ENCODE results near the gene ARMCX5.

The ARMCX5 gene

GRCh38 chrX:102637561-102637960 is 38.2 kb downstream of the ARMCX5 start:
- H3K9me3 ChIP-seq (ENCODE audit: insufficient read depth, low read depth, low read length) = no peaks in the 10 kb centered on the region
- no peaks in the 10 kb centered on the region for H3K27me3 ChIP-seq (ENCODE audit: insufficient read depth, low read length)
- no peak overlapping the region for H3K4me3 ChIP-seq (ENCODE audit: low read length)
- H3K36me3 ChIP-seq (ENCODE audit: insufficient read depth, low read length) = no peaks in the 10 kb centered on the region; the same call in 1 of the 2 replicates
- no peaks in the 10 kb centered on the region for H3K4me1 ChIP-seq (ENCODE audit: insufficient read depth, low read length)
- no peak overlapping the region for H3K27ac ChIP-seq (ENCODE audit: low read depth, low read length)
- 78% methylated on average over 1 of the region's 1 CpG for WGBS
- H3K9ac ChIP-seq (ENCODE audit: low read depth, low read length) = no peak overlapping the region

GRCh38 chrX:102650903-102651241 is 51.6 kb downstream of the ARMCX5 start:
- H3K4me1 ChIP-seq (ENCODE audit: insufficient read depth, low read length) = no peaks in the 10 kb centered on the region
- H3K27ac ChIP-seq (ENCODE audit: low read depth, low read length) = no peak overlapping the region
- under 1% methylated on average over 19 of the region's 23 CpGs for WGBS
- 0 out of 2 replicates have a peak overlapping the region, but pooled peaks have one; percentile 31 for H3K9ac ChIP-seq (ENCODE audit: low read depth, low read length)
- H3K4me3 ChIP-seq (ENCODE audit: low read length) = peak overlapping the region; percentile 59
- no peaks in the 10 kb centered on the region; the same call in 1 of the 2 replicates for H3K27me3 ChIP-seq (ENCODE audit: insufficient read depth, low read length)
- no peaks in the 10 kb centered on the region for H3K36me3 ChIP-seq (ENCODE audit: insufficient read depth, low read length)
- H3K9me3 ChIP-seq (ENCODE audit: insufficient read depth, low read depth, low read length) = no peaks in the 10 kb centered on the region

GRCh38 chrX:102651242-102652011 is 52.1 kb downstream of the ARMCX5 start, which contains the start of gene GPRASP1:
Gene GPRASP1 (plus strand): TSS chrX:102651483. CDS start chrX:102653914, 2,431 bp downstream.
- under 1% methylated on average over 61 of the region's 61 CpGs for WGBS

GRCh38 chrX:102652031-102652688 is 52.8 kb downstream of the ARMCX5 start:
- Histone ChIP-seq H3K27ac (ENCODE audit: low read depth, low read length) (no peak overlapping the region), H3K27me3 (ENCODE audit: insufficient read depth, low read length) (no peaks in the 10 kb centered on the region; the same call in 1 of the 2 replicates), H3K4me1 (ENCODE audit: insufficient read depth, low read length) (no peaks in the 10 kb centered on the region), H3K4me3 (ENCODE audit: low read length) (peak overlapping the region; percentile 59), H3K9me3 (ENCODE audit: insufficient read depth, low read depth, low read length) (no peaks in the 10 kb centered on the region), H3K9ac (ENCODE audit: low read depth, low read length) (no peak overlapping the region), H3K36me3 (ENCODE audit: insufficient read depth, low read length) (no peaks in the 10 kb centered on the region)
- 5% methylated on average over 17 of the region's 22 CpGs for WGBS

More at GRCh38 chrX:102651242-102652011, 52.1 kb downstream of the ARMCX5 start, which contains the start of gene GPRASP1:
- peak within 1 kb of the TSS; percentile 59 for H3K4me3 ChIP-seq (ENCODE audit: low read length)
- 0 out of 2 replicates have a peak within 1 kb of the TSS, but pooled peaks have one; percentile 31 for H3K9ac ChIP-seq (ENCODE audit: low read depth, low read length)
- H3K27me3 ChIP-seq (ENCODE audit: insufficient read depth, low read length) = no peaks in the 10 kb centered on the region; the same call in 1 of the 2 replicates
- no peak within 1 kb of the TSS for H3K27ac ChIP-seq (ENCODE audit: low read depth, low read length)
- H3K9me3 ChIP-seq (ENCODE audit: insufficient read depth, low read depth, low read length) = no peaks in the 10 kb centered on the region
- H3K4me1 ChIP-seq (ENCODE audit: insufficient read depth, low read length) = no peaks in the 10 kb centered on the region
- no peaks in the 10 kb centered on the region for H3K36me3 ChIP-seq (ENCODE audit: insufficient read depth, low read length)

Data from HUES64 (cell line).